ENCODE results near the gene C17orf114.

C17orf114 gene

DNA sequence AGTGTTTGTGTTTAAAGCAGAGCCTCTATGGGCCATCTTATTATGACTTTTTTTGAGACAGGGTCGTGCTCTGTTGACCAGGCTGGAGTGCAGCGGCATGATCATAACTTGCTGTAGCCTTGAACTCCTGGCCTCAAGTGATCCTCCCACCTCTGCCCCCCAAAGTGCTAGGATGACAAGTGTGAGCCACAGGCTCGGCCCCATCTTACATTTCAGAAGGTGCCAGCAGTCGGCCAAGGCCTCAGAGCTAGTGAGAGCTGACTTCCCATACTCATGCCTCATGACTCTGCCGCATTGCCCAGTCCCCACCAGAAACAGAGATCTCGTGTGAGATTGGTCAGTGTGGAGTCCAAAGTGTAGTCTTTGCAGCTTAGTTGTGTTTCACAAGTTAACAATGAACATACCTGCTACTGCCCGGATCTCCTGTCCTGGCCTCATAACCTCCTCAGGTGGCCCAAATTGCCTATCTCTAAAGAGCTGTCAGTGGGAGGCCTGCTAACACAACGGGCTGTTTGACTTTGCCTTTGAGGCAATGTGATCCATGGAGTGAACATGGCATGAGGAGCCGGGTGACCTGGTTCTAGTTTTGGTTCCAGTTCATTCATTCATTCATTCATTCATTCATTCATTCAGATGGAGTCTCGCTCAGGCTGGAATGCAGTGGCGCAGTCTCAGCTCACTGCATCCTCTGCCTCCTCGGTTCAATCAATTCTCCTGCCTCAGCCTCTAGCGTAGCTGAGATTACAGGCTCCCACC lies 44.7 kb upstream of the C17orf114 start (continued):
- TF ChIP-seq, protein P1, sequence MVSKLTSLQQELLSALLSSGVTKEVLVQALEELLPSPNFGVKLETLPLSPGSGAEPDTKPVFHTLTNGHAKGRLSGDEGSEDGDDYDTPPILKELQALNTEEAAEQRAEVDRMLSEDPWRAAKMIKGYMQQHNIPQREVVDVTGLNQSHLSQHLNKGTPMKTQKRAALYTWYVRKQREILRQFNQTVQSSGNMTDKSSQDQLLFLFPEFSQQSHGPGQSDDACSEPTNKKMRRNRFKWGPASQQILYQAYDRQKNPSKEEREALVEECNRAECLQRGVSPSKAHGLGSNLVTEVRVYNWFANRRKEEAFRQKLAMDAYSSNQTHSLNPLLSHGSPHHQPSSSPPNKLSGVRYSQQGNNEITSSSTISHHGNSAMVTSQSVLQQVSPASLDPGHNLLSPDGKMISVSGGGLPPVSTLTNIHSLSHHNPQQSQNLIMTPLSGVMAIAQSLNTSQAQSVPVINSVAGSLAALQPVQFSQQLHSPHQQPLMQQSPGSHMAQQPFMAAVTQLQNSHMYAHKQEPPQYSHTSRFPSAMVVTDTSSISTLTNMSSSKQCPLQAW (CRISPR knock-in tag; IDR thresholded peaks at IDR 0.05) = no peak
- TF ChIP-seq, protein P2, sequence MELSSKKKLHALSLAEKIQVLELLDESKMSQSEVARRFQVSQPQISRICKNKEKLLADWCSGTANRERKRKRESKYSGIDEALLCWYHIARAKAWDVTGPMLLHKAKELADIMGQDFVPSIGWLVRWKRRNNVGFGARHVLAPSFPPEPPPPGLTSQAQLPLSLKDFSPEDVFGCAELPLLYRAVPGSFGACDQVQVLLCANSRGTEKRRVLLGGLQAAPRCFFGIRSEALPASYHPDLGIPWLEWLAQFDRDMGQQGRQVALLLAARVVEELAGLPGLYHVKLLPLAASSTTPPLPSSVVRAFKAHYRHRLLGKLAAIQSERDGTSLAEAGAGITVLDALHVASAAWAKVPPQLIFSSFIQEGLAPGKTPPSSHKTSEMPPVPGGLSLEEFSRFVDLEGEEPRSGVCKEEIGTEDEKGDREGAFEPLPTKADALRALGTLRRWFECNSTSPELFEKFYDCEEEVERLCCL (CRISPR knock-in tag; IDR thresholded peaks at IDR 0.05; ENCODE audit: borderline replicate concordance) = no peak
- no peak for TF ChIP-seq FOXM1 (CRISPR knock-in tag; IDR thresholded peaks at IDR 0.05)
- no peak for TF ChIP-seq ZNF572 (CRISPR knock-in tag; IDR thresholded peaks at IDR 0.05)
- no peak for TF ChIP-seq POLR2A (IDR thresholded peaks at IDR 0.05; ENCODE audit: insufficient read depth in 1 of 2, low read depth in 2 of 2, low read length in 2 of 2)
- TF ChIP-seq ZFY (CRISPR knock-in tag; IDR thresholded peaks at IDR 0.05) = no peak
- 0 out of 4 replicates have a peak, but pooled peaks of 1 of the 2 experiments have one; percentile 32 for TF ChIP-seq NR2F1 (CRISPR knock-in tag; IDR thresholded peaks at IDR 0.05)
- 0 out of 2 replicates have a peak, but pooled peaks have one; percentile 15 for TF ChIP-seq SOX5 (CRISPR knock-in tag; IDR thresholded peaks at IDR 0.05; ENCODE audit: borderline replicate concordance)
- TF ChIP-seq XBP1 (CRISPR knock-in tag; IDR thresholded peaks at IDR 0.05) = no peak
- no peak for TF ChIP-seq ZNF251 (CRISPR knock-in tag; IDR thresholded peaks at IDR 0.05)
- TF ChIP-seq ZC3H4 (CRISPR knock-in tag; IDR thresholded peaks at IDR 0.05; ENCODE audit: borderline replicate concordance) = no peak
- peak; percentile 21; the same call in 1 of the 2 replicates for TF ChIP-seq GATAD2A (CRISPR knock-in tag; IDR thresholded peaks at IDR 0.05)
- TF ChIP-seq ZBTB21 (CRISPR knock-in tag; IDR thresholded peaks at IDR 0.05) = no peak
- no peak for TF ChIP-seq NR1H2 (CRISPR knock-in tag; IDR thresholded peaks at IDR 0.05; ENCODE audit: borderline replicate concordance, low read depth)
- TF ChIP-seq ZFX (CRISPR knock-in tag; IDR thresholded peaks at IDR 0.05; ENCODE audit: low read depth) = peak; percentile 29; the same call in 1 of the 2 replicates
- no peak for TF ChIP-seq NFKB2 (CRISPR knock-in tag; IDR thresholded peaks at IDR 0.05; ENCODE audit: borderline replicate concordance)
- TF ChIP-seq, protein P3, sequence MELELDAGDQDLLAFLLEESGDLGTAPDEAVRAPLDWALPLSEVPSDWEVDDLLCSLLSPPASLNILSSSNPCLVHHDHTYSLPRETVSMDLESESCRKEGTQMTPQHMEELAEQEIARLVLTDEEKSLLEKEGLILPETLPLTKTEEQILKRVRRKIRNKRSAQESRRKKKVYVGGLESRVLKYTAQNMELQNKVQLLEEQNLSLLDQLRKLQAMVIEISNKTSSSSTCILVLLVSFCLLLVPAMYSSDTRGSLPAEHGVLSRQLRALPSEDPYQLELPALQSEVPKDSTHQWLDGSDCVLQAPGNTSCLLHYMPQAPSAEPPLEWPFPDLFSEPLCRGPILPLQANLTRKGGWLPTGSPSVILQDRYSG (CRISPR knock-in tag; IDR thresholded peaks at IDR 0.05) = no peak
- no peak for TF ChIP-seq ONECUT2 (CRISPR knock-in tag; IDR thresholded peaks at IDR 0.05)
- no peak for TF ChIP-seq RFX3 (CRISPR knock-in tag; IDR thresholded peaks at IDR 0.05)
- TF ChIP-seq ZNF234 (CRISPR knock-in tag; conservative IDR thresholded peaks at IDR 0.05) = no peak
- TF ChIP-seq, protein P4, sequence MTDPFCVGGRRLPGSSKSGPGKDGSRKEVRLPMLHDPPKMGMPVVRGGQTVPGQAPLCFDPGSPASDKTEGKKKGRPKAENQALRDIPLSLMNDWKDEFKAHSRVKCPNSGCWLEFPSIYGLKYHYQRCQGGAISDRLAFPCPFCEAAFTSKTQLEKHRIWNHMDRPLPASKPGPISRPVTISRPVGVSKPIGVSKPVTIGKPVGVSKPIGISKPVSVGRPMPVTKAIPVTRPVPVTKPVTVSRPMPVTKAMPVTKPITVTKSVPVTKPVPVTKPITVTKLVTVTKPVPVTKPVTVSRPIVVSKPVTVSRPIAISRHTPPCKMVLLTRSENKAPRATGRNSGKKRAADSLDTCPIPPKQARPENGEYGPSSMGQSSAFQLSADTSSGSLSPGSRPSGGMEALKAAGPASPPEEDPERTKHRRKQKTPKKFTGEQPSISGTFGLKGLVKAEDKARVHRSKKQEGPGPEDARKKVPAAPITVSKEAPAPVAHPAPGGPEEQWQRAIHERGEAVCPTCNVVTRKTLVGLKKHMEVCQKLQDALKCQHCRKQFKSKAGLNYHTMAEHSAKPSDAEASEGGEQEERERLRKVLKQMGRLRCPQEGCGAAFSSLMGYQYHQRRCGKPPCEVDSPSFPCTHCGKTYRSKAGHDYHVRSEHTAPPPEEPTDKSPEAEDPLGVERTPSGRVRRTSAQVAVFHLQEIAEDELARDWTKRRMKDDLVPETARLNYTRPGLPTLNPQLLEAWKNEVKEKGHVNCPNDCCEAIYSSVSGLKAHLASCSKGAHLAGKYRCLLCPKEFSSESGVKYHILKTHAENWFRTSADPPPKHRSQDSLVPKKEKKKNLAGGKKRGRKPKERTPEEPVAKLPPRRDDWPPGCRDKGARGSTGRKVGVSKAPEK (CRISPR knock-in tag; IDR thresholded peaks at IDR 0.05; ENCODE audit: borderline replicate concordance) = no peak
- peak; percentile 28; the same call in 1 of the 2 replicates for TF ChIP-seq SALL1 (CRISPR knock-in tag; IDR thresholded peaks at IDR 0.05)
- TF ChIP-seq, protein P5, sequence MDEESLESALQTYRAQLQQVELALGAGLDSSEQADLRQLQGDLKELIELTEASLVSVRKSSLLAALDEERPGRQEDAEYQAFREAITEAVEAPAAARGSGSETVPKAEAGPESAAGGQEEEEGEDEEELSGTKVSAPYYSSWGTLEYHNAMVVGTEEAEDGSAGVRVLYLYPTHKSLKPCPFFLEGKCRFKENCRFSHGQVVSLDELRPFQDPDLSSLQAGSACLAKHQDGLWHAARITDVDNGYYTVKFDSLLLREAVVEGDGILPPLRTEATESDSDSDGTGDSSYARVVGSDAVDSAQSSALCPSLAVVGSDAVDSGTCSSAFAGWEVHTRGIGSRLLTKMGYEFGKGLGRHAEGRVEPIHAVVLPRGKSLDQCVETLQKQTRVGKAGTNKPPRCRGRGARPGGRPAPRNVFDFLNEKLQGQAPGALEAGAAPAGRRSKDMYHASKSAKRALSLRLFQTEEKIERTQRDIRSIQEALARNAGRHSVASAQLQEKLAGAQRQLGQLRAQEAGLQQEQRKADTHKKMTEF (CRISPR knock-in tag; IDR thresholded peaks at IDR 0.05) = no peak
- no peak for TF ChIP-seq ZBTB38 (CRISPR knock-in tag; IDR thresholded peaks at IDR 0.05)
